AG04449 (cell line): Measurements from ENCODE around the gene CBX8.

ENCODE experiments used
- CTCF ChIA-PET: fragments of 350-600 bp; formaldehyde crosslinking; extraction: SDS; loops from one replicate; lab custom pipeline; 2021; ENCODE audit warnings: antibody characterized with exemption; lab: Yijun Ruan, JAX
- POLR2A ChIA-PET: fragments of 400-600, 350-600 bp; formaldehyde crosslinking; extraction: SDS; loops from one replicate; lab custom pipeline; 2020; ENCODE audit warnings: antibody characterized with exemption, inconsistent platforms; lab: Yijun Ruan, JAX
- DNase-seq: peaks from one replicate; pipeline ENCODE4 v3.0.0-alpha.2; 2010; ENCODE audit warnings: low read depth, low spot score
- H3K4me3 ChIP-seq: 2 replicates; pipeline ENCODE4 v1.5.1; 2011; ENCODE audit warnings: low read depth, mild to moderate bottlenecking, control low read depth, low read length
- TF ChIP-seq, protein P1 (sequence below): IDR thresholded peaks from one replicate; pipeline ENCODE4 v1.5.1; 2011; ENCODE audit warnings: mild to moderate bottlenecking, moderate library complexity, low read length, control low read depth, inconsistent platforms; ENCODE audit not compliant: insufficient read depth; ENCODE audit errors: missing control alignments

The CBX8 gene

DNA sequence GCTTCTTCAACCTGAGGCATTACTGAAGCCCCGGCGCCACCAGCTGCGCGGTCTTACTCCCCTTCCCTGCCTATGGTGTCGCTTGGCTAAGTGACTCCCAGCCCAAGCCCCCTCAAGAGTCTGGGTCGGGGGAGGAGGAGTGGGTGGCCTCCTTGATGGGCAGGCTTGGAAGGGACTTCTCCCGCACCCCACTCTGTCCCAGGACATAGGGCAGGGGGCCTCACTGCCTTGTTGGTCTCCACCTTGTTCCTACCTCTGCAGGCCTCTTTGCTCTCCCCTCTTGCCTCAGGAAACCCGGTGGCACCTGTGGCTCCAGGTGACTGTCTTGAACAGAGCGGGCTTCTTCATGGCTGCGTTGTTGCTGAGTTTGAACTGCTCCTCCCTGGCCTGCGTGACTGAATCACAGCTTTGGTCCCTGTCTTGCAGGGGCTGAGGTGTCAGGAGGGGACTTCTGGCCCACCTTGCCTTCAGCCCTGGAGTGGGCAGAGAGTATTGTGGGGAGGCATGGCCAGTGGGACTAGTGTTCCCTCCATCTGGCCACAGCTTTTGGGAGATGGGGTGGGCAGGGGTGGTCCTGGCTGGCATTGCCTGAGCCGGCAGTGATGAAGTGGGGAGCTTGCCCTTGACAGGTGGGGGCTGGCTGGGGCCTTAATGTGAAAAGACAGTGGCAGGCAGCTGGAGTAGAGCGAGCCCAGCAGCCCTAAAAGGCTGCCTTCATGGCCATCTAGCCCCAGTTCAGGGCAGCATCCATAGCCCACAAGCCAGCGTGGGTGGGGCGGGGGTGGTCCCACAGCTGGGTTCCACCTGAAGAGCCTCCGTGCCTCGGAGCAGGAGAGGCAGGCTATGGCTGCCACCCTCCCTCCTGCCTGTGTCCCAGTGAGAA is 11.6 kb downstream of the CBX8 start:
- DNase-seq, result no peak
- TF ChIP-seq, protein P1, sequence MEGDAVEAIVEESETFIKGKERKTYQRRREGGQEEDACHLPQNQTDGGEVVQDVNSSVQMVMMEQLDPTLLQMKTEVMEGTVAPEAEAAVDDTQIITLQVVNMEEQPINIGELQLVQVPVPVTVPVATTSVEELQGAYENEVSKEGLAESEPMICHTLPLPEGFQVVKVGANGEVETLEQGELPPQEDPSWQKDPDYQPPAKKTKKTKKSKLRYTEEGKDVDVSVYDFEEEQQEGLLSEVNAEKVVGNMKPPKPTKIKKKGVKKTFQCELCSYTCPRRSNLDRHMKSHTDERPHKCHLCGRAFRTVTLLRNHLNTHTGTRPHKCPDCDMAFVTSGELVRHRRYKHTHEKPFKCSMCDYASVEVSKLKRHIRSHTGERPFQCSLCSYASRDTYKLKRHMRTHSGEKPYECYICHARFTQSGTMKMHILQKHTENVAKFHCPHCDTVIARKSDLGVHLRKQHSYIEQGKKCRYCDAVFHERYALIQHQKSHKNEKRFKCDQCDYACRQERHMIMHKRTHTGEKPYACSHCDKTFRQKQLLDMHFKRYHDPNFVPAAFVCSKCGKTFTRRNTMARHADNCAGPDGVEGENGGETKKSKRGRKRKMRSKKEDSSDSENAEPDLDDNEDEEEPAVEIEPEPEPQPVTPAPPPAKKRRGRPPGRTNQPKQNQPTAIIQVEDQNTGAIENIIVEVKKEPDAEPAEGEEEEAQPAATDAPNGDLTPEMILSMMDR, result no peak
- H3K4me3 ChIP-seq, result no peak overlapping the region
- POLR2A ChIA-PET, result no interaction called here
- CTCF ChIA-PET, result interaction anchor here (1.3 to 1.7 kb wide), 2 partner anchors 10 to 207 kb away, joined by 6 to 7 read pairs; no protein-coding TSS in a partner anchor

DNA sequence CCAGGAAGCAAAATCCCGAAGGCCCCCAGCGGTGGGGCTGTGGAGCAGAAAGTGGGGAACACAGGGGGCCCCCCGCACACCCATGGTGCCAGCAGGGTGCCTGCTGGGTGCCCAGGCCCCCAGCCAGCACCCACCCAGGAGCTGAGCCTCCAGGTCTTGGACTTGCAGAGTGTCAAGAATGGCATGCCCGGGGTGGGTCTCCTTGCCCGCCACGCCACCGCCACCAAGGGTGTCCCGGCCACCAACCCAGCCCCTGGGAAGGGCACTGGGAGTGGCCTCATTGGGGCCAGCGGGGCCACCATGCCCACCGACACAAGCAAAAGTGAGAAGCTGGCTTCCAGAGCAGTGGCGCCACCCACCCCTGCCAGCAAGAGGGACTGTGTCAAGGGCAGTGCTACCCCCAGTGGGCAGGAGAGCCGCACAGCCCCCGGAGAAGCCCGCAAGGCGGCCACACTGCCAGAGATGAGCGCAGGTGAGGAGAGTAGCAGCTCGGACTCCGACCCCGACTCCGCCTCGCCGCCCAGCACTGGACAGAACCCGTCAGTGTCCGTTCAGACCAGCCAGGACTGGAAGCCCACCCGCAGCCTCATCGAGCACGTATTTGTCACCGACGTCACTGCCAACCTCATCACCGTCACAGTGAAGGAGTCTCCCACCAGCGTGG is 12.4 kb downstream of the CBX8 start:
- TF ChIP-seq, protein P1, result no peak

DNA sequence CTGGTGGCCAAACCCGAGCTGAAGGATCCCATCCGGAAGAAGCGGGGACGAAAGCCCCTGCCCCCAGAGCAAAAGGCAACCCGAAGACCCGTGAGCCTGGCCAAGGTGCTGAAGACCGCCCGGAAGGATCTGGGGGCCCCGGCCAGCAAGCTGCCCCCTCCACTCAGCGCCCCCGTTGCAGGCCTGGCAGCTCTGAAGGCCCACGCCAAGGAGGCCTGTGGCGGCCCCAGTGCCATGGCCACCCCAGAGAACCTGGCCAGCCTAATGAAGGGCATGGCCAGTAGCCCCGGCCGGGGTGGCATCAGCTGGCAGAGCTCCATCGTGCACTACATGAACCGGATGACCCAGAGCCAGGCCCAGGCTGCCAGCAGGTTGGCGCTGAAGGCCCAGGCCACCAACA is 13.0 kb downstream of the CBX8 start:
- DNase-seq, result no peak
- CTCF ChIA-PET, result interaction anchor here (1.3 kb wide), 1 partner anchor 11 kb away, joined by 7 read pairs; no protein-coding TSS in a partner anchor
- no peak overlapping the region for H3K4me3 ChIP-seq
- TF ChIP-seq, protein P1, result no peak
- POLR2A ChIA-PET, result no interaction called here

More for the DNA sequence above, 12.4 kb downstream of the CBX8 start:
- CTCF ChIA-PET, result interaction anchor here (1.3 kb wide), 1 partner anchor 10 kb away, joined by 7 read pairs; no protein-coding TSS in a partner anchor
- no peak for DNase-seq
- no peak overlapping the region for H3K4me3 ChIP-seq
- POLR2A ChIA-PET, result no interaction called here

DNA sequence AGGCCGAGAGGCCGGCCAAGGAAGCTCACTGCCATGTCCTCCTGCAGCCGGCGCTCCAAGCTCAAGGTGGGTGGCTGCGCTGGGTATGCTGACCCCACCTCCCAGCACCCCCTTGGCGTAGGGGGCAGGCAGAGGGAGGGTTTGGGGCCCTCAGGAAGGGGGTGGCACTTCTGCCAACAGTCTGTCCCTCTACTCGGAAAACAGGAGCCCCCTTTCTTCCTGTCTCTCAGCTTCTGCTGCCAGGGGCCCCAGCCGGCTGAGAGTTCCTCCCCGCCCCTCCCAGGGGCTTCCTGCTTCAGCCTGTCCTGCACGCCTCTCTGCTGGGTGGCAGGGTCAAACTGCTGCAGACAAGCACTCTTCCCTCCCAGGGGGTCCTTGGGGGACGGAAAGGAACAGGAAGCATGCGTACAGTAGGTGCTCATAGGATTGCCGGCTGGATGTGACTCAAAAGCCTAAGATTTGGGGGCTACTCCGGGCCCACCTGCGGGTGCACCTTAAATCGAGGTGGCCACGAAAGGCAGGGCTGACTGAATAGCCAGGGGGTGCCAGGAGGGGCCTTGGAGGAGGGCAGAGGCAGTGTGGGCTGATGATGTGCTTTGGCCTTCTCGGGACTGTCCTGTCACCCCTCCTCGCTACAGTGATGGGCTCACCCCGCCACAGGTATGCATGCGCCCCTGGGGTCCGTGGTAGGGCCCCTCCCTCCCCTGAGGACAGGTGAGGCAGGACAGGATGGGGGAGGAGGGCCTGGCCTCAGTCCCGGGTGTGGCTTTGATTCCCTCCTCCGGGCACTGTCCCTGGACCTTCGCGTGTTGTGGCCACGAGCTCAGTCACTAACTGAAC is 14.9 kb downstream of the CBX8 start:
- ChIA-PET CTCF (interaction anchor here (0.6 to 1.3 kb wide), 3 partner anchors 7 to 15 kb away, joined by 3 to 6 read pairs (median 4); partner anchors contain the start of gene CBX8), POLR2A (no interaction called here)
- TF ChIP-seq, protein P1, result no peak
- no peak overlapping the region for H3K4me3 ChIP-seq
- DNase-seq, result no peak

DNA sequence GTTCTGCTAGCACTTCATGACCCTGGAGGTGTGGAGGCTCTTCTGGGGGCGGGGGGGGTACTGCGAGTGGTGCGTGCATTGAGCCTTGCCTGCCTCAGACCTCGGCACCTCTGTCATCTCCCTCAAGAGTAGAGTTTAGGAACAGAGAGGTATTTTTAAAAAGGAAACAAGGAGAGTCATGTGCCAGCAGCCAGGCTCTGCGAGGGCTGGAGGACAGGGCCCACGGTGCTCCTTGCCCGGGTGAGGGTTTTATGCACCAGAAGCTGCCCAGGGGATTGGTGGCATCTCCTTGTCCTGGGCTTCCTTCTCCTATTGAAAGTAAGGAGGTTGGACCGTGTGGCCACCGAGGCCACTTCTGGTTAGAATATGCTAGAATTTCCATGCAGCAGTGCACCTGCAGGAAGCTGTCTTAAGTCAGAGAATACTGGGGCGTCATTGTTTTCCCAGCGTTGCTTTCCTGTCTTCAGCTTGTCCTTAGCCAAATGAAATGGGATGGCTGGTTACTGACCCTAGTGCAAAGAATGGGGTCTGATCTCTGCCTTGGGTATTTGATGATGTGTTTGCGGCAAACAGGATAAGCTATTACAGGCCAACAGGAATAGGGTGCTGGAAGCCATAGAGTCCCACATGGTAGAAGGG is 15.7 kb downstream of the CBX8 start:
- POLR2A ChIA-PET, result no interaction called here

More for the DNA sequence above, 15.7 kb downstream of the CBX8 start:
- CTCF ChIA-PET, result interaction anchor here (1.0 to 1.3 kb wide), 2 partner anchors 8 to 13 kb away, joined by 3 to 6 read pairs; no protein-coding TSS in a partner anchor
- TF ChIP-seq, protein P1, result no peak
- H3K4me3 ChIP-seq, result no peak overlapping the region
- DNase-seq, result no peak
